OCI-M1 (cell line): Measurements from ENCODE around the gene DDX28.
A peak's percentile ranks its signal among the peaks of the same experiment; 100 is the strongest.
"Not testable (repeated sequence)": the region's sequence is repeated elsewhere in the genome, so short reads cannot be mapped to it uniquely, and the experiment has no call there.

ENCODE experiments used
- DNase-seq: peaks from one replicate; lab custom pipeline; 2025; lab: John Stamatoyannopoulos, UW

Gene DDX28

GRCh38 chr16:68037841-68038597, 15.0 kb upstream of the DDX28 start:
- peak; percentile 23 for DNase-seq

- DNase-seq, result peak; percentile 13
Observed at GRCh38 chr16:68035227-68035626, 12.2 kb upstream of the DDX28 start.

GRCh38 chr16:68033101-68033500, 10.1 kb upstream of the DDX28 start:
- DNase-seq, result no peak

- no peak for DNase-seq
Observed at GRCh38 chr16:68031951-68032350, 8.9 kb upstream of the DDX28 start.

GRCh38 chr16:68030108-68030507, 7.1 kb upstream of the DDX28 start:
- not testable (repeated sequence) for DNase-seq

GRCh38 chr16:68028996-68029395, 6.0 kb upstream of the DDX28 start:
- no peak for DNase-seq

- no peak for DNase-seq
Observed at GRCh38 chr16:68022278-68022727, 729 bp downstream of the DDX28 start.

GRCh38 chr16:68021490-68021889, 1.5 kb downstream of the DDX28 start:
- DNase-seq, result no peak

- no peak for DNase-seq
Observed at GRCh38 chr16:68019167-68019680, 3.8 kb downstream of the DDX28 start.

- DNase-seq, result no peak
Observed at GRCh38 chr16:68015681-68016080, 7.4 kb downstream of the DDX28 start, which contains the start of gene DPEP2NB. Gene DPEP2NB (minus strand): TSS chr16:68015911. CDS start chr16:68015770, 141 bp downstream.

GRCh38 chr16:68013440-68013839, 9.6 kb downstream of the DDX28 start:
- no peak for DNase-seq

GRCh38 chr16:68009872-68010271, 13.2 kb downstream of the DDX28 start:
- DNase-seq, result not testable (repeated sequence)

GRCh38 chr16:68009157-68009735, 13.8 kb downstream of the DDX28 start:
- DNase-seq, result no peak

- peak; percentile 87 for DNase-seq
Observed at GRCh38 chr16:68005786-68006286, 17.2 kb downstream of the DDX28 start.

GRCh38 chr16:68005211-68005610, 17.8 kb downstream of the DDX28 start:
- no peak for DNase-seq

GRCh38 chr16:68003031-68003430, 20.0 kb downstream of the DDX28 start:
- DNase-seq, result no peak

GRCh38 chr16:68000450-68000849, 22.6 kb downstream of the DDX28 start:
- no peak for DNase-seq

GRCh38 chr16:67999985-68000384, 23.0 kb downstream of the DDX28 start:
- DNase-seq, result peak; percentile 10

GRCh38 chr16:67998779-67999688, 24.0 kb downstream of the DDX28 start, which contains the start of gene DPEP2:
Gene DPEP2 (minus strand): TSS chr16:67999484. CDS start chr16:67993212, 6,272 bp downstream.
- DNase-seq, result peak; percentile 51

GRCh38 chr16:67998231-67998778, 24.7 kb downstream of the DDX28 start:
- DNase-seq, result not testable (repeated sequence)

GRCh38 chr16:67996666-67997065, 26.4 kb downstream of the DDX28 start:
- no peak for DNase-seq

GRCh38 chr16:67995423-67995822, 27.6 kb downstream of the DDX28 start:
- DNase-seq, result no peak
